Thyroid gland (tissue), 4 donors: ENCODE results near the gene ACADM.

Experiments used
- CTCF ChIP-seq, 6 experiments: fragments of 200-600 bp in 3 of 6; fragments of 450-650 bp in 3 of 6; sonication (generic) in 3 of 6; IDR thresholded peaks; one replicate each; pipeline ENCODE4 v1.5.1; 2016 to 2019; ENCODE audit warnings: antibody characterized with exemption in 6 of 6, mild to moderate bottlenecking in 2 of 6, inconsistent platforms in 1 of 6, moderate library complexity in 1 of 6
- POLR2A ChIP-seq, 2 donors: fragments of 450-650 bp; IDR thresholded peaks; one replicate each; pipeline ENCODE4 v1.6.1; 2017; ENCODE audit warnings: antibody characterized with exemption in 2 of 2, mild to moderate bottlenecking in 2 of 2, moderate library complexity in 1 of 2

- TF ChIP-seq POLR2A (IDR thresholded peaks at IDR 0.05) (no peak), CTCF (IDR thresholded peaks at IDR 0.05) (no peak)
Measured at GRCh38 chr1:75711846-75712245, 12.7 kb upstream of the ACADM start.
